Activated CD4-positive, alpha-beta T cell treated with anti-CD3 and anti-CD28 coated beads, Interleukin-2, amount 50 U/mL, for 24 hours (primary cell): ENCODE measurements around the gene MLEC.
A peak's percentile ranks its signal among the peaks of the same experiment; 100 is the strongest.

Source experiments
- DNase-seq, 2 donors: peaks; one replicate each; pipeline ENCODE4 v3.0.0-alpha.2; 2020; ENCODE audit warnings: low read depth in 1 of 2, low spot score in 1 of 2

MLEC gene

GRCh38 chr12:120690978-120691377 is 4.0 kb downstream of the MLEC start:
- DNase-seq: no peak

GRCh38 chr12:120692524-120693033 is 5.6 kb downstream of the MLEC start:
- no peak for DNase-seq

DNA sequence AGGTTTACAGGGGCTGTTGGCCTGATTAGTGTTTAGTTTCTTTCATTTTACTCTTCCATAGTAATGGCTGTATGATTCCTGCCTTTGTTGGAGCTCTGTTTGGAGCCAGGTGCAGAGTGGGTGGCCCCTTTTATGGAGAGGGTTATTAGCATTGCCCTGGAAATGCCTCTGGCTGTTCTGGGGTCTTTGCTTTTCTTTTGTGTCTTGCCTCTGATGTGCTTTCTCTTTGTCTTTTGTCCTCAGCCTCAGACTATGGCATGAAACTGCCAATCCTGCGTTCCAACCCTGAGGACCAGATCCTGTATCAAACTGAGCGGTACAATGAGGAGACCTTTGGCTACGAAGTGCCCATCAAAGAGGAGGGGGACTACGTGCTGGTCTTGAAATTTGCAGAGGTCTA is 6.9 kb downstream of the MLEC start:
- no peak for DNase-seq

- DNase-seq: no peak
Observed at GRCh38 chr12:120696626-120697025, 9.7 kb downstream of the MLEC start.

DNA sequence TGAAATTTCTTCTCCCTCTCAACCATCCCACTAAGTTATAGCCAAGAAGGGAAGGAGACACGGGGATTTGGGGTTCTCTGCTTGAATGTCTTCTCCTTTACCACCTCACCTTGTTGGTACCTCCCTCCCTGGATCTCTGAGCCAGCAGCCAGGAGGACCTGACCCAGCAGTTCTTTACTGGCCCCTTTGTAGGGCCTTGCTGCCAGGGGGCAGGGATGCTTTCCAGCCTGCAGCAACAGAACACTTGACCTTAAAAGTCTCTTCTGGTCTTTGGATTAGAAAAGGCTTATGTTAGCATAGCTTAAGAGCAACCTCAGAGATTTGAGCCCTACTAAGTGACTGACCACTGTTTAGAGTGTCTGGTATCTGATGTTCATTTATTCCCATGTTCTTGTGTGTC is 10.4 kb downstream of the MLEC start:
- no peak for DNase-seq

- DNase-seq: no peak
Observed at GRCh38 chr12:120698665-120699064, 11.7 kb downstream of the MLEC start.

- DNase-seq: no peak
Observed at GRCh38 chr12:120699553-120699952, 12.6 kb downstream of the MLEC start.

DNA sequence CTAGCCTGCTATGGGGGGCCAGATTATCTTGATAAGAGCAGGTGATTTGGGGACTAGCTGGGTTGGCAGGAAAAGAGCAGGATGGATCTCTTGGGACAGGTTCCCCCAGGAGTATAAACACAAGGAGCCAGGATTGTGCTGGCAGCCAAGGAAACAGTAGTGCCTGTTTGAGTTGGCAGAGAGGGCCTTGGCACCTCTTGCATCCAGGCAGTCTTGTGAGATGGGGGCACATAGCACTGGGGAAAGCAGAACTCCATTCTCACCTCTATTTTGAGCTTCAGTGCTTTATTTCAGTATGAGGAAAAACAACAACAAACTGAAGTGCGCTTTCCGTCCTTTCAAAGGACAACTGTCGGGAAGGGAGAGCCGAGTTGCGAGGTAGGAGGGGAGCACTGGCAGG is 13.9 kb downstream of the MLEC start:
- DNase-seq: no peak

DNA sequence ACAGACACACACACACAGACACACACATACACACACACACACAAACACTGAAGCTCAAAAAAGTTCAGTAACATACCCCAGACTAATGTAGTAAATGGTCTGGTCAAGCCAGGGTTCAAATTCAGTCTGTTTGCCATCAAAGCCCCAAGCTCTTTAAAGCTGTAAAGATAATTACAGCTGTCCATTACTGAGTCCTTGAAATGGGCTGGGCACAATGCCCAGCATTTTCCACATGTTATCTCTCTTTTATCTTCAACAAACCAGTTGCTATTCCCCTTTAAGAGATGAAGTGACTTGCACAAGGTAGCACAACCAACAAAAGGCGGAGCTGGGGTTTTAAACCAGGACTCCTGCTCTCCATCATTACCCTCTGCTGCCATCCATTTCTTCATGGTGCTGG is 15.7 kb downstream of the MLEC start:
- no peak for DNase-seq

DNA sequence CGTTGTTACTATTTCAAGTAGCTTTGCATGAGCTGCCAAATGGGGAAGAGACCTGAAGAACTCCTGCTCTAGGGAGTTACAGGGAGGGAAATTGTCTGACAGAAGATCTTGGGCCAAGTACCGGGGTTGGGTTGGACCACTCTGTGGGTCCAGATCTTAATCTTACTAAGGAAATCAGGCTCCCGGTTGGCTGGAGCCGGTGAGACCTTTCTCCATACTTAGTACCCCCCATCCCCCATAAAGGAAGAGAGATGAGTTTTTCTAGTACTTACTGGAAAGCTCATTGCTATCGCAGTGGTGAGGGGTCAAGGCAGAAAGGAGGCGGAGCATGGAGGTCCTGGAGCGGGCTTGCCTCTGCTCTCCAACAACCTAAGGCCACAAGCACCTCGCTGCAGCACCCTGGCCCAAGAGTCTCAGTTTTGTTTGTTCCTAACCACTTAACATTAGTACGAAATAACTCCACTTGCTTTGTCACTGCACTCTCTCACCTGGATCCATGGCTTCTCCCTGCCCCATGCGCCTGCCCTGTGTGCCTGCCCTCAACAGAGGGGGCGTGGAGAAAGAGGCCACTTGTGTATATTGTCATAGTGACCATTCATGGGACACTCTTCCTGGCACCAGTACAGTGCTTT is 16.5 kb downstream of the MLEC start:
- DNase-seq: no peak

GRCh38 chr12:120705618-120706017 is 18.7 kb downstream of the MLEC start:
- no peak for DNase-seq

DNA sequence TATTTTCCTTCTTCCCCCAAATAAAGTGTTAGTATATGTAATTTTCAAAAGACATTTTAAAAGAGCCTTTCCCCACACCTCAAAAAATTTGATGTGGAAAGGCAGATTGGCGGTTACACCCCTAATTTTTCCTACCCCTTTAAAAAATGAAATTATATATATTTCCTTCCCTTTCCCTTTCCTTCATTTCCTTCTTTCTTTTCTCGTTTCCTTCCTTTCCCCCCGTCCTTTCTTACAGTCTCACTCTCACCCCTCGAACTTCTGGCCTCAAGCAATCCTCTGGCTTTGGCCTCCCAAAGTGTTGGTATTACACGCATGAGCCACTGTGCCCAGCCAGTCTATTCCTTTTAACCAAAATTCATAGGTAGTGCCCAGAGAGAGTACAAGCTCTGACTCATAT is 19.1 kb downstream of the MLEC start:
- no peak for DNase-seq

GRCh38 chr12:120708651-120709050 is 21.7 kb downstream of the MLEC start:
- DNase-seq: no peak

GRCh38 chr12:120710031-120710804 is 23.3 kb downstream of the MLEC start, which contains the start of gene UNC119B:
Gene UNC119B, plus strand, starts transcription at chr12:120710458. Its CDS starts 17 bp downstream, at chr12:120710475.
- DNase-seq: peak; percentile 56 to 62

- DNase-seq: no peak
Observed at GRCh38 chr12:120710805-120711296, 23.9 kb downstream of the MLEC start.

GRCh38 chr12:120711411-120711810 is 24.5 kb downstream of the MLEC start:
- DNase-seq: no peak

- DNase-seq: no peak
Observed at GRCh38 chr12:120712610-120713009, 25.7 kb downstream of the MLEC start.

DNA sequence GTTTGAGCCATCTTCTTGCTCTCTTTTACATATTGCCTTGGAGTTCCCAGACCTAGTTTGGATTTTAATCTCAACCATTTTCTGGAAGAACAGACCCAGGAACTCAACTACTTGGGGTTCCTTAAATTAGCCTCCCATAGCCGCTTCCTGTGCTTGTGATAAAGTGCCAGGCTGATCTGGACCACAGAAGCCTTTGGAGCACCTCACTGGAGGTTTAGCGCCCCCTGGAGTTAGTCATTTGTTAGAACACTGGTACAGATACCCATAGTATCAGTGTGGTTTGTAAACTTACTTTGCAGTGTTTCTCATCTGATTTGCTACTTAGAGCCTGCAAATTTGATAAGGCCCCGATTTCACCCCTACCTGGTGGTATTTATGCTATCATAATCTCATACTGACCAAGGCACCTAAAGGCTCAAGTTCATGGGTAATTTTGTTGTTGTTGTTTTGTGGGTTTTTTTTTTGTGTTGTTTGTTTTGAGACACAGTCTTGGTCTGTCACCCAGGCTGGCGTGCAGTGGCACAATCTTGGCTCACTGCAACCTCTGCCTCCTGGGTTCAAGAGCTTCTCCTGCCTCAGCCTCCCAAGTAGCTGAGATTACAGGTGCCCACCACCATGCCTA is 27.0 kb downstream of the MLEC start:
- peak in 1 of 2 donors; percentile 83 for DNase-seq

DNA sequence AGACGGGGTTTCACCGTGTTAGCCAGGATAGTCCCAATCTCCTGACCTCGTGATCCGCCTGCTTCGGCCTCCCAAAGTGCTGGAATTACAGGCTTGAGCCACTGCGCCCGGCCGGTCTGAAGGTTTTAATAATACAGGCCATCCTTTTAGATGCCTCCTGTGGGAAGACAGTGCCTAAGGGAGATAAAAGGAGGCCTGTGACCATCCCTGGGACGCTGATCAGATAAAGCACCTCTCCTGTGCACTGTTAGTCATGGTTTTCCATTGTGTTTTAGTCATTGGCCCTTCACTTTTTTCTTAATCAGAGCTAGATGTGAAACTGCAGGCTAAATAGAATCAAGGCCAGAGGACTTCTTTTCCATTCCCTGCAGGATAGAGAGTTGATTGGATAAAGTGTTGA is 31.1 kb downstream of the MLEC start:
- DNase-seq: no peak

- no peak for DNase-seq
Observed at GRCh38 chr12:120719072-120719471, 32.1 kb downstream of the MLEC start.

GRCh38 chr12:120719496-120720233 is 32.7 kb downstream of the MLEC start:
- no peak for DNase-seq
